ENCODE measurements around the gene PC. TPM values are rescaled to one million over a fixed set of nuclear protein-coding genes. Genes with fewer than 3 reads are reported as not detected.

Gene PC
- total RNA-seq, 1 donor from 2014 or later, result 5.0 TPM

GRCh38 chr11:66970807-66971442 lies 12.7 kb upstream of the PC start:
- no peaks in the 10 kb centered on the region for H3K4me1 Mint-ChIP-seq
- ChIA-PET POLR2A (no interaction called here), CTCF (no interaction called here)
- H3K36me3 Mint-ChIP-seq (ENCODE audit: low read depth), result no peaks in the 10 kb centered on the region
- TF ChIP-seq CTCF (IDR thresholded peaks at IDR 0.05), result no peak
- ATAC-seq (ENCODE audit: low read depth) (no peak), DNase-seq (no peak)
- no peaks in the 10 kb centered on the region for H3K9me3 Mint-ChIP-seq
- peaks cover 12% of the 10 kb centered on the region for H3K27me3 Mint-ChIP-seq
- intact Hi-C loops (cut with micrococcal nuclease), result no loop called here
- H3K4me3 Mint-ChIP-seq, result no peak overlapping the region
- H3K27ac Mint-ChIP-seq, result no peak overlapping the region

GRCh38 chr11:66970371-66970806 lies 12.2 kb upstream of the PC start:
- H3K4me1 Mint-ChIP-seq, result no peaks in the 10 kb centered on the region
- DNase-seq (no peak), ATAC-seq (ENCODE audit: low read depth) (no peak)
- intact Hi-C loops (cut with micrococcal nuclease), result no loop called here
- POLR2A ChIA-PET, result no interaction called here
- no peak overlapping the region for H3K4me3 Mint-ChIP-seq
- H3K27me3 Mint-ChIP-seq, result peaks cover 9% of the 10 kb centered on the region
- no peaks in the 10 kb centered on the region for H3K9me3 Mint-ChIP-seq
- CTCF ChIA-PET, result no interaction called here
- TF ChIP-seq CTCF (IDR thresholded peaks at IDR 0.05), result no peak
- no peaks in the 10 kb centered on the region for H3K36me3 Mint-ChIP-seq (ENCODE audit: low read depth)
- H3K27ac Mint-ChIP-seq, result no peak overlapping the region

GRCh38 chr11:66969584-66970225 lies 11.5 kb upstream of the PC start:
- ATAC-seq (ENCODE audit: low read depth), result no peak
- ChIA-PET POLR2A (no interaction called here), CTCF (no interaction called here)
- Mint-ChIP-seq H3K36me3 (ENCODE audit: low read depth) (no peaks in the 10 kb centered on the region), H3K27me3 (peaks cover 9% of the 10 kb centered on the region), H3K9me3 (no peaks in the 10 kb centered on the region), H3K27ac (no peak overlapping the region), H3K4me1 (no peaks in the 10 kb centered on the region), H3K4me3 (no peak overlapping the region)
- intact Hi-C loops (cut with micrococcal nuclease), result no loop called here
- TF ChIP-seq CTCF (IDR thresholded peaks at IDR 0.05), result no peak
- DNase-seq, result no peak

GRCh38 chr11:66967670-66968425 lies 9.7 kb upstream of the PC start:
- H3K36me3 Mint-ChIP-seq (ENCODE audit: low read depth), result no peaks in the 10 kb centered on the region
- ChIA-PET CTCF (no interaction called here), POLR2A (no interaction called here)
- no peak overlapping the region for H3K4me3 Mint-ChIP-seq
- H3K27me3 Mint-ChIP-seq, result peaks cover 9% of the 10 kb centered on the region
- no peak for TF ChIP-seq CTCF (IDR thresholded peaks at IDR 0.05)
- H3K9me3 Mint-ChIP-seq, result no peaks in the 10 kb centered on the region
- H3K4me1 Mint-ChIP-seq, result no peaks in the 10 kb centered on the region
- intact Hi-C loops (cut with micrococcal nuclease), result no loop called here
- no peak for DNase-seq
- ATAC-seq (ENCODE audit: low read depth), result no peak
- no peak overlapping the region for H3K27ac Mint-ChIP-seq

- Mint-ChIP-seq H3K4me1 (no peaks in the 10 kb centered on the region), H3K9me3 (no peaks in the 10 kb centered on the region), H3K36me3 (ENCODE audit: low read depth) (no peaks in the 10 kb centered on the region), H3K4me3 (no peak overlapping the region), H3K27ac (no peak overlapping the region), H3K27me3 (peaks cover 4% of the 10 kb centered on the region)
- intact Hi-C loops (cut with micrococcal nuclease), result no loop called here
- no peak for DNase-seq
- TF ChIP-seq CTCF (IDR thresholded peaks at IDR 0.05), result no peak
- ChIA-PET CTCF (no interaction called here), POLR2A (interaction anchor here (0.5 kb wide), 1 partner anchor 25 kb away, joined by 6 read pairs; no protein-coding TSS in a partner anchor)
- ATAC-seq (ENCODE audit: low read depth), result no peak
Measured at GRCh38 chr11:66966351-66966750, 8.2 kb upstream of the PC start.

Data from activated B cell treated with CpG ODN at 0.5 μM for 24 hours (primary cell).